Liver (tissue), 9 donors: ENCODE data around the gene LMF2. TPM values are rescaled to one million over a fixed set of nuclear protein-coding genes. Genes with fewer than 3 reads are reported as not detected.

Source experiments
- DNase-seq: peaks from one replicate; pipeline ENCODE4 v3.0.0-alpha.2; 2017; ENCODE audit warnings: low spot score
- H3K27ac ChIP-seq, 2 donors: one replicate each; pipeline ENCODE4 v1.7.0; 2013; ENCODE audit warnings: inconsistent platforms in 2 of 2, low read length in 2 of 2, control low read depth in 1 of 2, low read depth in 1 of 2, mild to moderate bottlenecking in 1 of 2
- H3K27me3 ChIP-seq, 4 donors: one replicate each; pipeline versions ENCODE4 v1.6.1 to v1.7.0; 2013; ENCODE audit warnings: low read length in 3 of 4, inconsistent platforms in 1 of 4, mild to moderate bottlenecking in 1 of 4, moderate library complexity in 1 of 4; ENCODE audit not compliant: control insufficient read depth in 4 of 4, insufficient read depth in 4 of 4
- H3K36me3 ChIP-seq, 4 donors: one replicate each; pipeline versions ENCODE4 v1.6.1 to v1.7.0; 2013; ENCODE audit warnings: low read length in 3 of 4, mild to moderate bottlenecking in 3 of 4, low read depth in 1 of 4, moderate library complexity in 1 of 4; ENCODE audit not compliant: control insufficient read depth in 4 of 4, insufficient read depth in 3 of 4
- H3K4me1 ChIP-seq, 4 donors: one replicate each; pipeline versions ENCODE4 v1.6.1 to v1.7.0; 2013; ENCODE audit warnings: low read length in 3 of 4, mild to moderate bottlenecking in 3 of 4, moderate library complexity in 1 of 4; ENCODE audit not compliant: control insufficient read depth in 4 of 4, insufficient read depth in 4 of 4
- H3K4me3 ChIP-seq, 3 donors: one replicate each; pipeline versions ENCODE4 v1.6.1 to v1.7.0; 2013; ENCODE audit warnings: low read length in 3 of 3, control low read depth in 1 of 3, low read depth in 1 of 3, mild to moderate bottlenecking in 1 of 3
- H3K9ac ChIP-seq, 2 donors: one replicate each; pipeline ENCODE4 v1.7.0; 2013; ENCODE audit warnings: low read length in 2 of 2, mild to moderate bottlenecking in 2 of 2, moderate library complexity in 2 of 2, control low read depth in 1 of 2, low read depth in 1 of 2
- H3K9me3 ChIP-seq, 4 donors: one replicate each; pipeline versions ENCODE4 v1.6.1 to v1.7.0; 2013; ENCODE audit warnings: low read length in 3 of 4; ENCODE audit not compliant: control insufficient read depth in 4 of 4
- EGR1 ChIP-seq, 2 donors: IDR thresholded peaks; 2 replicates each; pipeline ENCODE4 v1.6.1; 2016 to 2018; ENCODE audit warnings: antibody characterized with exemption in 2 of 2, low read depth in 2 of 2
- FOXA2 ChIP-seq: IDR thresholded peaks from 2 replicates; pipeline ENCODE4 v1.6.1; 2016; ENCODE audit warnings: antibody characterized with exemption
- JUND ChIP-seq, 2 donors: IDR thresholded peaks; 2 replicates each; pipeline ENCODE4 v1.6.1; 2016; ENCODE audit warnings: antibody characterized with exemption in 2 of 2
- NR2F2 ChIP-seq: IDR thresholded peaks from 2 replicates; pipeline ENCODE4 v1.6.1; 2016; ENCODE audit warnings: antibody characterized with exemption
- RXRA ChIP-seq, 2 donors: IDR thresholded peaks; 2 replicates each; pipeline ENCODE4 v1.6.1; 2017 to 2018; ENCODE audit warnings: antibody characterized with exemption in 2 of 2, mild to moderate bottlenecking in 1 of 2
- SP1 ChIP-seq: IDR thresholded peaks from 2 replicates; pipeline ENCODE4 v1.6.1; 2018; ENCODE audit warnings: antibody characterized with exemption, mild to moderate bottlenecking
- TAF1 ChIP-seq: conservative IDR thresholded peaks from 2 replicates; pipeline ENCODE4 v1.6.1; 2016; ENCODE audit warnings: antibody characterized with exemption, mild to moderate bottlenecking
- WGBS: extraction: QIAGEN DNeasy Blood & Tissue Kit; methylation state at CpG from one replicate; pipeline ENCODE4 v1.1.7; 2013; 5-methylcytosine and 5-hydroxymethylcytosine counted together
- polyA plus RNA-seq, 2 donors: library from polyadenylated mRNA; stranded (reverse) in 1 of 2; unstranded in 1 of 2; fragments of 200-250 nt in 1 of 2; fragments of >200 nt in 1 of 2; fragmentation: Nextera tagmentation in 1 of 2; extraction: Ambion mirVana in 1 of 2; gene quantifications; one replicate each; pipeline versions ENCODE4 v1.2.1 to v1.2.3, GENCODE V29; 2013 to 2015
- total RNA-seq, 2 donors: library from RNA; depleted of rRNA; stranded (reverse); fragments of >200 nt; gene quantifications; one replicate each; pipeline ENCODE4 v1.2.3, GENCODE V29; 2014
- TF ChIP-seq, protein P1 (sequence below): IDR thresholded peaks from 2 replicates; pipeline ENCODE4 v1.6.1; 2016; ENCODE audit warnings: antibody characterized with exemption
- TF ChIP-seq, protein P2 (sequence below): IDR thresholded peaks from 2 replicates; pipeline ENCODE4 v1.6.1; 2016; ENCODE audit warnings: antibody characterized with exemption
- TF ChIP-seq, protein P3 (sequence below): fragments of 150-350 bp; IDR thresholded peaks from 2 replicates; pipeline ENCODE4 v1.5.1; 2017; ENCODE audit warnings: improper control_type of control experiment, low read depth, low read length; ENCODE audit not compliant: missing input control
- TF ChIP-seq, protein P4 (sequence below): IDR thresholded peaks from 2 replicates; pipeline ENCODE4 v1.6.1; 2016; ENCODE audit warnings: antibody characterized with exemption
- donor health status: healthy.
- donor health status: healthy.
- donor health status: healthy.
- donor health status: healthy.
- donor health status: healthy.

LMF2 gene
- total and polyA plus RNA-seq, 4 donors, result 16.7 to 35.6 (median 25.9) TPM

DNA sequence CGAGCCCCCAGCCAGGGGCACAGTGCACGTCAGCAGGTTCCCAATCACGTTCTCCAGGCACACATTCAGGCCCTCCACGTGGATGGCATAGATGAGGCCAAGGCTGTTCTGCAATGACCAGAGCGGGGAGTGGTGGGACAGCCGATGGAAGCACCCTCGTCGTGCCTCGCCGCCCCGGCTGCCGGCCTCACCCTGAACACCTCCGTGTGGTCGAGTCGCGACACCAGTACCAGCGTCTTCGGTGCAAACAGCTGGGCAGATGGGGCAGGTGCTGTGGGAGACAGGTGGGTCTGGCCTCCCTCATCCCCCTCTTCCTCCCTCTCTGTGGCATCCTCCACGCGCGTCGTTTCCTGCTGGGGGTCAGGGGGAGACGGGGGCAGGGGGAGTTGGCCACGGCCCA is 40.2 kb downstream of the LMF2 start:
- H3K4me1 ChIP-seq, result peaks cover 0 to 13% (median 3%) of the 10 kb centered on the region in 4 donors
- WGBS, result 96% methylated on average over 24 of the region's 24 CpGs
- H3K36me3 ChIP-seq, result peaks cover 19 to 50% (median 22%) of the 10 kb centered on the region in 4 donors
- H3K9ac ChIP-seq, result no peak overlapping the region
- no peaks in the 10 kb centered on the region for H3K27me3 ChIP-seq
- H3K4me3 ChIP-seq, result no peak overlapping the region
- no peaks in the 10 kb centered on the region for H3K9me3 ChIP-seq
- TF ChIP-seq, protein P1, sequence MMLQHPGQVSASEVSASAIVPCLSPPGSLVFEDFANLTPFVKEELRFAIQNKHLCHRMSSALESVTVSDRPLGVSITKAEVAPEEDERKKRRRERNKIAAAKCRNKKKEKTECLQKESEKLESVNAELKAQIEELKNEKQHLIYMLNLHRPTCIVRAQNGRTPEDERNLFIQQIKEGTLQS, result no peak
- TF ChIP-seq, protein P2, sequence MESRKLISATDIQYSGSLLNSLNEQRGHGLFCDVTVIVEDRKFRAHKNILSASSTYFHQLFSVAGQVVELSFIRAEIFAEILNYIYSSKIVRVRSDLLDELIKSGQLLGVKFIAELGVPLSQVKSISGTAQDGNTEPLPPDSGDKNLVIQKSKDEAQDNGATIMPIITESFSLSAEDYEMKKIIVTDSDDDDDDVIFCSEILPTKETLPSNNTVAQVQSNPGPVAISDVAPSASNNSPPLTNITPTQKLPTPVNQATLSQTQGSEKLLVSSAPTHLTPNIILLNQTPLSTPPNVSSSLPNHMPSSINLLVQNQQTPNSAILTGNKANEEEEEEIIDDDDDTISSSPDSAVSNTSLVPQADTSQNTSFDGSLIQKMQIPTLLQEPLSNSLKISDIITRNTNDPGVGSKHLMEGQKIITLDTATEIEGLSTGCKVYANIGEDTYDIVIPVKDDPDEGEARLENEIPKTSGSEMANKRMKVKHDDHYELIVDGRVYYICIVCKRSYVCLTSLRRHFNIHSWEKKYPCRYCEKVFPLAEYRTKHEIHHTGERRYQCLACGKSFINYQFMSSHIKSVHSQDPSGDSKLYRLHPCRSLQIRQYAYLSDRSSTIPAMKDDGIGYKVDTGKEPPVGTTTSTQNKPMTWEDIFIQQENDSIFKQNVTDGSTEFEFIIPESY, result no peak
- no peak for TF ChIP-seq RXRA (IDR thresholded peaks at IDR 0.05)
- no peak overlapping the region for H3K27ac ChIP-seq
- no peak for DNase-seq

DNA sequence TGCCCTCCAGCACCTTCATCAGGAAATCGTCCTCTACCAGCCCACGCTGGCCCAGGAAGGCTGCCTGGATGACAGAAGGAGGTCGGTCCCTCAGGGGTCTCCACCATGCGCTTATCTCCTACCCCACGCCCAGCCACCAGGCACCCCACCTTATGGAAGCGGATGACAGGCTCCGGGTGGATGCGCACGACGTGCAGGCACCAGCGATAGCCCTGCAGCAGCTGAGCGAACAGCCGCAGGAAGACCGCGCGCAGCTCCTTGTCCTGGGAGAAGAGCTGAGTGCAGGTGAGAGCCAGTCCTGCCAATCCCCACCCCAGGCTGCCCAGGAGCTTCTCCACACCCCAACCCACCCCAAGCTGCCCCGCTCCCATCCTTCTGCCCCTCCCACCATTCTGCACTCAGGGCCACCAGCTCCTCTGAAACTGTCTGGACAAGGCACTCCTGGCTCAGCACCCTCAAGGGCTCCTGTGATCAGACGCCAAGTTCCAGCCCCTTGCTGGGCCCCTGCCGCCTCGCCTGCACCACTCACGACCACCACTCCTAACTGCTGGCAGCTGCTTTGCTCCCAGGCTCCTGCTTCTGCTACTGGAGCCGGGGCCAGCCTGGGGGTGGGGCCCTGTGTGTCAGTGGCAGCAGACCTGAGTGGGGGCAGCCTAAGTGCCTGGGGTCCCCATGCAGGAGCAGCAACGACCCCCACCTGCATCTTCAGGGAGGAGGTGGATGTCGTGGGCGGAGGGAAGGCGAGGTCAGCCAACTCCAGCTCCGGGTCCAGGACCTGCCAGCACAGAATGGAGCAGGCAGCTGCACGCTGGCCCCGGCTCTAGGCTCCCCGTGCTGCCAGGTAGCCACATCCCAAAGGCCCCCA is 42.2 kb downstream of the LMF2 start:
- WGBS, result 95% methylated on average over 30 of the region's 30 CpGs
- TF ChIP-seq, protein P2, result no peak
- TF ChIP-seq EGR1 (IDR thresholded peaks at IDR 0.05; ENCODE audit: low read depth in 2 of 2) (no peak), SP1 (no peak), NR2F2 (no peak), JUND (IDR thresholded peaks at IDR 0.05) (no peak), TAF1 (no peak), FOXA2 (no peak)
- TF ChIP-seq, protein P3, sequence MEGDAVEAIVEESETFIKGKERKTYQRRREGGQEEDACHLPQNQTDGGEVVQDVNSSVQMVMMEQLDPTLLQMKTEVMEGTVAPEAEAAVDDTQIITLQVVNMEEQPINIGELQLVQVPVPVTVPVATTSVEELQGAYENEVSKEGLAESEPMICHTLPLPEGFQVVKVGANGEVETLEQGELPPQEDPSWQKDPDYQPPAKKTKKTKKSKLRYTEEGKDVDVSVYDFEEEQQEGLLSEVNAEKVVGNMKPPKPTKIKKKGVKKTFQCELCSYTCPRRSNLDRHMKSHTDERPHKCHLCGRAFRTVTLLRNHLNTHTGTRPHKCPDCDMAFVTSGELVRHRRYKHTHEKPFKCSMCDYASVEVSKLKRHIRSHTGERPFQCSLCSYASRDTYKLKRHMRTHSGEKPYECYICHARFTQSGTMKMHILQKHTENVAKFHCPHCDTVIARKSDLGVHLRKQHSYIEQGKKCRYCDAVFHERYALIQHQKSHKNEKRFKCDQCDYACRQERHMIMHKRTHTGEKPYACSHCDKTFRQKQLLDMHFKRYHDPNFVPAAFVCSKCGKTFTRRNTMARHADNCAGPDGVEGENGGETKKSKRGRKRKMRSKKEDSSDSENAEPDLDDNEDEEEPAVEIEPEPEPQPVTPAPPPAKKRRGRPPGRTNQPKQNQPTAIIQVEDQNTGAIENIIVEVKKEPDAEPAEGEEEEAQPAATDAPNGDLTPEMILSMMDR, result no peak
- TF ChIP-seq, protein P4, sequence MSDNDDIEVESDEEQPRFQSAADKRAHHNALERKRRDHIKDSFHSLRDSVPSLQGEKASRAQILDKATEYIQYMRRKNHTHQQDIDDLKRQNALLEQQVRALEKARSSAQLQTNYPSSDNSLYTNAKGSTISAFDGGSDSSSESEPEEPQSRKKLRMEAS, result no peak
- TF ChIP-seq, protein P1, result no peak

More for the DNA sequence above, 42.2 kb downstream of the LMF2 start:
- Histone ChIP-seq H3K4me1 (peaks cover 0 to 3% (median 0%) of the 10 kb centered on the region in 4 donors), H3K27me3 (no peaks in the 10 kb centered on the region), H3K9ac (no peak overlapping the region), H3K27ac (no peak overlapping the region), H3K36me3 (peaks cover 25 to 69% (median 33%) of the 10 kb centered on the region in 4 donors), H3K9me3 (no peaks in the 10 kb centered on the region), H3K4me3 (no peak overlapping the region)
- DNase-seq, result no peak
